ENCODE data around the gene RHBG. TPM values are rescaled to one million over a fixed set of nuclear protein-coding genes. Genes with fewer than 3 reads are reported as not detected.
"Not testable (repeated sequence)": the region's sequence is repeated elsewhere in the genome, so short reads cannot be mapped to it uniquely, and the experiment has no call there.

The RHBG gene
- total RNA-seq, 1 experiment from 2014 or later = not detected

- DNase-seq (ENCODE audit: low read depth) = no peak
Observed at GRCh38 chr1:156360534-156360933, 8.5 kb upstream of the RHBG start.

- no peak for DNase-seq (ENCODE audit: low read depth)
Observed at GRCh38 chr1:156365754-156366153, 3.3 kb upstream of the RHBG start.

DNA sequence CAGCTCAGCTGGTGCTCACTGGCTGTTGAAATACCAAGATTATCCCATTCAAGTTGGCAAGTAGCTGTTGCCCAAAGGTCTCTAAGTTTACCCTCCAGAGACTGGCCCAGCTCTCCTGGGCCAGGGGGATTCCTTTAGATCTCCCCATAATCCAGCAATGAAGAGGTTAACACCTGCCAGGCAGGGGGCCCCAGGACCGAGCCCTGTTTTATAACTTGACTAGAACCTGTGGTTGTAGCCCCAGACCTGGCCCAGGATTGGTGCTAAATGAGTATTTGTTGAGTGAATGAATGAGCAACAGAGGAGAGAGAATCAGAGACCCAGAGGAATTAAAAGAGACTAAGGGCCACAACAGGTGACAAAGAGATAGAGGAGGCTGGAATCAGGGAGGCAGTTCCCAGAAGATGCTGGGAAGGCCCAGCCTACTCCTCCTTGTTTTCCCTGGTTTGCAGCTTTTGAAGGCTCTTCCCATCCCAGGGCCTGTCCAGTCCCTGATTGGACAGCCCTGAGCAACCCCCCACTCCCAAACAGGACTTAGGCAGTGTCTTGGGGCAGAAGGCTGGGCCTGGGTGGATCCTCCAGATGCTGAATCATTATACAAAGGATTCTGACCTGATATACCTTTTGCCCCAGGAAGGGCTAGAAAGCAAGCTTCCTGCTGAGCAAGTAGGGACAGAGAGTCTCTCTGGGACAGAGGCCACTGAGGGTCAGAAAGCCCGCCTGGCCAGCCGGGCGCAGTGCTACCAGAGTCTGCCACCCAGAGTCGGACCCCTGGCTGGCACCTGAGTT is 2.4 kb upstream of the RHBG start:
- no peak for DNase-seq (ENCODE audit: low read depth)

DNA sequence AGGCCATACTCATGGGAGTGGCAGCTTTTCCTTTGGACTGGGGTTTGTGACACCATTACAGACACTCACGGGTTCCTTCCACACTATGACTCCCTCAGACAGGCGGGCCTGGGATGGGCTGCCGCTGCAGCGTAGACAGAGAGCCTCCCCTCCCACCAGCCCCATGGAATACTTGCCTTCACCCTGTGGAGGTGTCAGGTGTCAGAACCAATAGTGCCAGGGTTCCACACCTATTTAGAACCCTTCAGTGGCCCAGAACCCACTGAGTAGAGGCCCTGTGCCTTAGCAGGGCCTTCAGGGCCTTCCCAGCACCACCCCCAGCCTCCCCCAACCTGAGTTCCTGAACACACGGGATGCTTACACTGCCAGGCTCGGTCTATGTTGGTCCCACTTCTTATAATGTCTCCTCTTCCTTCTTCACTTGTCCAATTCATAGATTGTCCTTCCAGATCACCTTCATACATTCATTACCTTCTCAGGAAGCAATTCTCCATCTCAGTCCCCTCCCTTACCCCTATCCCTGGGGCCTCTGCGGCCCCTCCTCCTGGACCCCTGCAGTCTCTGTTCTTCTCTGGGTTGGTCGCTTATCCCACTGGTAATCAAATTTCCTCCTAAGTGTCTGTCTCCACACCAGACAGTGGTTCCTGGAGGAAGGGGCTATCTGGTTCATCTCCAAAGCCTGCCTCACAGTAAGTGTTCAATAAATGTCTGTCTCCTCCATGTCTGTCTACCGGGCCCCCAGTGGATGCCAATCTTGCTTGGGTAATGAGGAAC is 1.4 kb upstream of the RHBG start:
- no peak for DNase-seq (ENCODE audit: low read depth)

- DNase-seq (ENCODE audit: low read depth) = no peak
Observed at GRCh38 chr1:156368157-156368658, 803 bp upstream of the RHBG start.

- DNase-seq (ENCODE audit: low read depth) = not testable (repeated sequence)
Observed at GRCh38 chr1:156369685-156370286, 775 bp downstream of the RHBG start.

GRCh38 chr1:156371553-156372264 is 2.7 kb downstream of the RHBG start:
- no peak for DNase-seq (ENCODE audit: low read depth)

- peak; percentile 26 for DNase-seq (ENCODE audit: low read depth)
Observed at GRCh38 chr1:156372265-156372586, 3.2 kb downstream of the RHBG start.

DNA sequence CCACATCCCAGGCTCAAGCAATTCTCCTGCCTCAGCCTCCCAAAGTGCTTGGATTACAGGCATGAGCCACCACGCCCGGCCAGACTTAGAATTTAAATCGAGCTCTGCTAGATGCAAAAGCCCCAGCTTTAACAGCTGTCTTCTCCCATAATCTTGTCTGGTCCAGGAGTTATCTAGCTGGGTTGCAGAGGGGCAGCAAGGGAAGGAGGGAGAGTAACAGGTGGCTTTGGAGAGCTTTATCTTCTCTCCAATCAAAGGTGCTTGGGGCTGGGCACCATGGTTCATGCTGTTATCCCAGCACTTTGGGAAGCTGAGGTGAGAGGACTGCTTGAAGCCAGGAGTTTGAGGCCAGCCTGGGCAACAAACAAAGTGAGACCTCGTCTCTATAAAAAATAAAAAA is 3.9 kb downstream of the RHBG start:
- no peak for DNase-seq (ENCODE audit: low read depth)

- no peak for DNase-seq (ENCODE audit: low read depth)
Observed at GRCh38 chr1:156373546-156373945, 4.5 kb downstream of the RHBG start.

DNA sequence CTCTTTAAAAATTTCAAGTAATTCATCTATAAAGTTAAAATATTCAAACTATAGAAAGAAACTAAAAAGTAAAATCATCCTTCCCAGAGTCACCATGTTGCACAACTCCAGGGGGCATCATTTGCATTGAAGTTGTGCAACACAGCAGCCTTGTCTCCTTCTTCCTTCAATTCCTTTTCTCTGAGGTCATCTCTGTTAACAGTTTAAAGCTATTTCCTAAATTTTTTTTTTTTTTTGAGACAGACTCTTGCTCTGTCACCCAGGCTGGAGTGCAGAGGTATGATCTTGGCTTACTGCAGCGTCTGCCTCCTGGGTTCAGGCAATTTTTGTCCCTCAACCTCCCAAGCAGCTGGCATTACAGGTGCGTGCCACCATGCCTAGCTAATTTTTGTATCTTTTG is 7.1 kb downstream of the RHBG start:
- DNase-seq (ENCODE audit: low read depth) = peak; percentile 28

GRCh38 chr1:156376958-156377919 is 8.2 kb downstream of the RHBG start:
- no peak for DNase-seq (ENCODE audit: low read depth)

DNA sequence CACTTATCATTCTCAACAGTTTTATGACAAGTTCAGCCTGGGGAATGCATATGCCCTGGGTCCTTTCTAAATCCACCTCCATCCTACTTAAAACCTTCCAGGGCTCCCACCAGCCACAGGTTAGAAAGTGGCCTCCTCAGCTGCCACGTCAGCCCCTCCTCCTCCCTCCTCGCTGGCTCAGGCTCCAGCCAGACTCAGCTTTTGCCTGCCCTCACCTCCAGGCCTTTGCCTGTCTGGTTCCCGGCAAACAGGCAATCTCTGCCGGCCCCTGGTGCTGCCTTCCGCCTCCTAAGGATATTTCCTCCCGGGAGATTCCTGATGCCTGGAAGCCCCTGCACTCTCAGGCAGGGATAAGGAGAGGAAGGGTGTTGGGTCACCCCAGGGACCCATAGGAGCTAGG is 9.5 kb downstream of the RHBG start:
- DNase-seq (ENCODE audit: low read depth) = no peak

DNA sequence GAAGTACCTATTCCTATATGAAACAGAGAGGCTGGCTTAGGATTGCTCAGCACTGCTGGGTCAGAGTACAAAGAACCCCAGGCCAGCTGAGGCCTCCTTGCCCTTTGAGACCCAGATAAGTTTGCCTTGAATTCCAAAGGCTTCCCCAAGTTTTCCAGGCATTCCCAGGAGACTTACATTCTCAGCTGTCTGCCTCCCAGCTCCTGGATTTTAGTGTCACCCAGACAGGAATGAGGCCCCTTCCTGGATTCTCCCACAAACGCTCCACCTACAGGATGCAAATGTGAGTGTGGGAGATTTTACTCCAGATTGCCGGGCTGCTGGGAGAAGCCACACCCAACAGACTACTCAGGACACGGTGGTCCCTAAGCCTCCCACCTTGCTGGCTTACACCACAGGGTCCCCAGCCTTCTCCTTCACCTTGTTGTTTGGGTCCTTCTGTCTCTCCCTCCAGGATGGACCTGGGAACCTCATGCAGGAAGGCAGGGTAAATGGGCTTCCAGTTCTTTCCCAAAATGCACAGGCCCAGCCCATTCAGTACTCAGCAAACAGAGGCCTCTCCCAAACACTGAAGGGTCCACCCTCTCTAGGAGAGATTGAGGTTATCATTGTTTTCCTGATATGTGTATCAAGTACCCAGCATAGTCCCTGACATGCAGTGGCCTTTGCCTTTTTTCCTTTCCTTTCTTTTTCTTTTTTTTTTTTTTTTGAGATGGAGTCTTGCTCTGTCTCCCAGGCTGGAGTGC is 10.6 kb downstream of the RHBG start:
- peak; percentile 32 for DNase-seq (ENCODE audit: low read depth)

DNA sequence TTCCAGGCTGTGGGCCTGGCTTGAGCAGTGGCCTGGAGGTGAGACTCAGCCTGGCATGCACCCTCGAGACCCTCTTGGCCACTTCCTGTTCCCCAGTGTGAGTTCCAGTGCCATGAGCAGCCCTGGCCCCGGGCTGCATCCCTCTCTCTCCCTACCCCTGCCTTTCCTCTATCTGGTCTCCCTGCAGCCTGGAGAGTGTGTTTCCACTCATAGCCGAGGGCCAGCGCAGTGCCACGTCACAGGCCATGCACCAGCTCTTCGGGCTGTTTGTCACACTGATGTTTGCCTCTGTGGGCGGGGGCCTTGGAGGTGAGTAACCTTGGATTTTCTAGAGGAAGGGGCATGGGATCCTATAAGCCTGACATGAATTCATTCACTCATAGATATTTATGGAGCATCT is 13.6 kb downstream of the RHBG start:
- no peak for DNase-seq (ENCODE audit: low read depth)

DNA sequence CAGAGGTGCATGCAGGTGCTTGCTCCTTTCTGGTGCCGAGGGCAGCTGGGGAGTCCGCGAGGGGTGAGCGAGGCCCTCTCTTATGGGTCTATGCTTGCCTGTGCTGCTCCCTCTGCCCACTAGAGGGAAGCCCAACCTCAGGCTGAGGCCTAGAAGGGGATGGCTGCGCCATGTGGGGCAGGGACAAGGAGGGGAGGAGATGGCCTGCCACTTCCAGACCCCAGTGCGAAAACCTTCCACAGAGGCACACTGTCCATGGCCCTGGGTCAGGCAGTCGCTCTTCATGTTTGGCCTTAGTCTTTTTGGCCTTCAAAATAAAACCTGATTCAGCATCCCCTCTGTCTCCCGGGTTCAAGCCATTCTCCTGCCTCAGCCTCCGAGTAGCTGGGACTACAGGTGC is 14.0 kb downstream of the RHBG start:
- DNase-seq (ENCODE audit: low read depth) = peak; percentile 56

DNA sequence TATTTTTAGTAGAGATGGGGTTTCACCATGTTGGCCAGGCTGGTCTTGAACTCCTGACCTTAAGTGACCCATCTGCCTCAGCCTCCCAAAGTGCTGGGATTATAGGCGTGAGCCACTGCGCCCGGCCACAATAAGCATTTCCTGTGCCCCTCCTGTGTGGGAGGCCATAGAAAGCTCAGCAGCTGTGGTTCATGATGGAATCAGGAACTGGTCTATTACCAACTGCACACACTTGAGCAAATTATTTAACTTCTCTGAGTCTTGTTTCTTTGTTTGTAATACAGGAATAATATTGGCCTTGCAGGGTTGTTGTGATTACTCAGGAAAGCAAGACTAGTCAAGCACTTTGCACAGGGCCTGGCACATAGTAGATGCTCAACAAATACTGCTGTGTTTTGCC is 15.0 kb downstream of the RHBG start:
- no peak for DNase-seq (ENCODE audit: low read depth)

DNA sequence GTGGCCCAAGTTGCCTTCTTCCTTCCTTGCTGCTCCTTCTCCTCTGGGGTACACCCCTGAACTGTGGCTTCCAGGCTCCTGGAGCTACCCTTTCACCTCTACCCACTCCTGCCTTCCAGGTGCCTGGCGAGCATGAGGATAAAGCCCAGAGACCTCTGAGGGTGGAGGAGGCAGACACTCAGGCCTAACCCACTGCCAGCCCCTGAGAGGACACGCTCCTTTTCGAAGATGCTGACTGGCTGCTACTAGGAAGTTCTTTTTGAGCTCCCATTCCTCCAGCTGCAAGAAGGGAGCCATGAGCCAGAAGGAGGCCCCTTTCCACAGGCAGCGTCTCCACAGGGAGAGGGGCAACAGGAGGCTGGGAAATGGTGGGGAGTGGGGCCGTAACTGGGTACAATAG is 15.6 kb downstream of the RHBG start:
- no peak for DNase-seq (ENCODE audit: low read depth)

- DNase-seq (ENCODE audit: low read depth) = peak; percentile 63
Observed at GRCh38 chr1:156385534-156386031, 16.6 kb downstream of the RHBG start.

All from M059J (cell line).